GM12878 (cell line): ENCODE measurements around the gene GLT8D2. TPM values are rescaled to one million over a fixed set of nuclear protein-coding genes. Genes with fewer than 3 reads are reported as not detected.

ENCODE experiments used
- ATAC-seq: fragments of 200-7000 bp; cut with Tn5 transposase; 3 replicates; pipeline ENCODE4 v1.9.1; 2020; ENCODE audit warnings: mild to moderate bottlenecking, moderate library complexity
- BruUV-seq: library from RNA; stranded (reverse); fragments of 400-500 nt; replicated peaks from 2 replicates; lab custom pipeline; 2021; lab: Mats Ljungman, UMichigan
- CTCF ChIA-PET: fragments of 300-600 bp; sonication (Branson Sonifier 250); formaldehyde crosslinking; extraction: SDS; loops from one replicate; lab custom pipeline; 2021; ENCODE audit warnings: inconsistent platforms; lab: Yijun Ruan, JAX
- POLR2A ChIA-PET: fragments of 350-600 bp; formaldehyde crosslinking; extraction: SDS; loops from one replicate; lab custom pipeline; 2021; ENCODE audit warnings: inconsistent platforms; lab: Charles Lee
- RAD21 ChIA-PET: fragments of 300-600 bp; sonication (Branson Sonifier 250); formaldehyde crosslinking; loops from one replicate; lab custom pipeline; 2023; ENCODE audit warnings: antibody characterized with exemption; ENCODE audit not compliant: unreplicated experiment; lab: Charles Lee
- SMC1A ChIA-PET: fragments of 300-600 bp; sonication (Branson Sonifier 250); formaldehyde crosslinking; loops from one replicate; lab custom pipeline; 2023; ENCODE audit not compliant: unreplicated experiment, uncharacterized antibody; lab: Charles Lee
- DNase-seq: peaks from one replicate; pipeline ENCODE4 v3.0.0-alpha.2; 2011; ENCODE audit warnings: low read depth, low spot score
- FAIRE-seq: peaks from 3 replicates; lab custom pipeline; 2011; peaks lifted over from hg19 to GRCh38; lab: Jason Lieb, UNC
- H2AFZ ChIP-seq: 2 replicates; pipeline ENCODE4 v1.6.0; 2011; ENCODE audit warnings: low read depth, low read length, control low read depth; ENCODE audit not compliant: control insufficient read depth
- H3K27ac ChIP-seq: 2 replicates; pipeline ENCODE4 v1.5.1; 2011; ENCODE audit warnings: control low read depth; ENCODE audit not compliant: control insufficient read depth, insufficient read depth
- H3K27me3 ChIP-seq, 2 experiments: replicated peaks in 1 of 2; 2 replicates each; pipeline versions ENCODE4 v1.6.0 to v1.6.1; 2011; ENCODE audit warnings: low read length in 1 of 2; ENCODE audit not compliant: control insufficient read depth in 2 of 2, insufficient read depth in 2 of 2
- H3K36me3 ChIP-seq, 2 experiments: 2 replicates each; pipeline ENCODE4 v1.5.1; 2011; ENCODE audit warnings: low read length in 1 of 2; ENCODE audit not compliant: control insufficient read depth in 2 of 2, insufficient read depth in 2 of 2
- H3K4me1 ChIP-seq: 2 replicates; pipeline ENCODE4 v1.6.1; 2011; ENCODE audit warnings: mild to moderate bottlenecking, low read length, moderate library complexity, mixed read lengths; ENCODE audit not compliant: control insufficient read depth, insufficient read depth
- H3K4me2 ChIP-seq: 2 replicates; pipeline ENCODE4 v1.6.0; 2011; ENCODE audit warnings: control low read depth; ENCODE audit not compliant: control insufficient read depth, insufficient read depth
- H3K4me3 ChIP-seq: fragments of 200-600 bp; sonication (generic); 2 replicates; pipeline ENCODE4 v1.5.1; 2016
- H3K79me2 ChIP-seq: 2 replicates; pipeline ENCODE4 v1.6.0; 2011; ENCODE audit warnings: low read length; ENCODE audit not compliant: control insufficient read depth, insufficient read depth
- H3K9ac ChIP-seq: 2 replicates; pipeline ENCODE4 v1.8.0; 2011; ENCODE audit warnings: low read length, control low read depth, mixed read lengths; ENCODE audit not compliant: control insufficient read depth, insufficient read depth
- H3K9me3 ChIP-seq: replicated peaks from 3 replicates; pipeline ENCODE4 v1.5.1; 2011; ENCODE audit warnings: mild to moderate bottlenecking, low read length; ENCODE audit not compliant: control insufficient read depth, insufficient read depth
- H4K20me1 ChIP-seq: 2 replicates; pipeline ENCODE4 v1.6.0; 2011; ENCODE audit not compliant: control insufficient read depth, insufficient read depth
- BMI1 ChIP-seq: fragments of 450-650 bp; IDR thresholded peaks from 2 replicates; pipeline ENCODE4 v1.6.1; 2016; ENCODE audit warnings: mild to moderate bottlenecking, moderate library complexity, borderline replicate concordance
- DPF2 ChIP-seq: fragments of 450-650 bp; IDR thresholded peaks from 2 replicates; pipeline ENCODE4 v1.6.1; 2017; ENCODE audit warnings: mild to moderate bottlenecking
- HDGF ChIP-seq: fragments of 450-650 bp; IDR thresholded peaks from 2 replicates; pipeline ENCODE4 v1.6.1; 2016; ENCODE audit warnings: antibody characterized with exemption
- KAT2A ChIP-seq: conservative IDR thresholded peaks from 2 replicates; pipeline ENCODE4 v1.6.1; 2011; ENCODE audit warnings: low read depth, low read length; ENCODE audit not compliant: control insufficient read depth
- MEF2B ChIP-seq: fragments of 450-650 bp; IDR thresholded peaks from 2 replicates; pipeline ENCODE4 v1.6.1; 2018; ENCODE audit warnings: mild to moderate bottlenecking, moderate library complexity; ENCODE audit not compliant: partially characterized antibody, poor library complexity, severe bottlenecking
- MTA2 ChIP-seq: fragments of 450-650 bp; IDR thresholded peaks from 2 replicates; pipeline ENCODE4 v1.6.1; 2016; ENCODE audit warnings: low read depth, mild to moderate bottlenecking, moderate library complexity
- NFXL1 ChIP-seq: fragments of 450-650 bp; IDR thresholded peaks from 2 replicates; pipeline ENCODE4 v1.6.1; 2017; ENCODE audit warnings: antibody characterized with exemption, mild to moderate bottlenecking, borderline replicate concordance
- RAD51 ChIP-seq: fragments of 450-650 bp; IDR thresholded peaks from 2 replicates; pipeline ENCODE4 v1.6.1; 2016; ENCODE audit warnings: moderate library complexity, mild to moderate bottlenecking, inconsistent platforms
- RBBP5 ChIP-seq: fragments of 200-600 bp; sonication (generic); conservative IDR thresholded peaks from 2 replicates; pipeline ENCODE4 v1.6.1; 2016
- SMC3 ChIP-seq: IDR thresholded peaks from 2 replicates; pipeline ENCODE4 v1.6.1; 2011; ENCODE audit warnings: low read length, improper control_type of control experiment, borderline replicate concordance
- SPI1 ChIP-seq: IDR thresholded peaks from 2 replicates; pipeline ENCODE4 v1.6.1; 2011; ENCODE audit warnings: low read depth, mild to moderate bottlenecking, low read length, moderate library complexity, borderline replicate concordance; ENCODE audit not compliant: insufficient read depth
- SUPT20H ChIP-seq: IDR thresholded peaks from 2 replicates; pipeline ENCODE4 v1.6.1; 2011; ENCODE audit warnings: low read depth, mild to moderate bottlenecking, low read length, moderate library complexity, borderline replicate concordance; ENCODE audit not compliant: control insufficient read depth
- TCF3 ChIP-seq: IDR thresholded peaks from 2 replicates; pipeline ENCODE4 v1.6.1; 2012; ENCODE audit warnings: low read depth, mild to moderate bottlenecking, low read length, borderline replicate concordance; ENCODE audit not compliant: insufficient read depth
- ZBTB33 ChIP-seq: fragments of 450-650 bp; IDR thresholded peaks from 2 replicates; pipeline ENCODE4 v1.6.1; 2017; ENCODE audit warnings: mild to moderate bottlenecking
- ZNF622 ChIP-seq: fragments of 450-650 bp; IDR thresholded peaks from 2 replicates; pipeline ENCODE4 v1.6.1; 2017; ENCODE audit warnings: mild to moderate bottlenecking, inconsistent platforms
- ZSCAN29 ChIP-seq: fragments of 450-650 bp; IDR thresholded peaks from 2 replicates; pipeline ENCODE4 v1.6.1; 2017; ENCODE audit warnings: mild to moderate bottlenecking, moderate library complexity
- WGBS: methylation state at CpG from one replicate; pipeline ENCODE4 v1.1.6; 2016; ENCODE audit warnings: low lambda C conversion rate; ENCODE audit not compliant: insufficient replicate concordance, insufficient coverage; ENCODE audit errors: missing lambda C conversion rate; 5-methylcytosine and 5-hydroxymethylcytosine counted together
- in situ Hi-C: fragments of 300-500 bp; cut with MboI; formaldehyde crosslinking; loops from 9 replicates; pipeline ENCODE4 v1.14.3; 2018; ENCODE audit warnings: mixed read lengths
- intact Hi-C: fragments of 100-400 bp; cut with micrococcal nuclease; formaldehyde crosslinking; loops from one replicate; pipeline ENCODE4 v1.14.2; 2022; ENCODE audit not compliant: unreplicated experiment
- polyA plus RNA-seq, 11 experiments: library from polyadenylated mRNA; depleted of rRNA in 4 of 11; unstranded in 6 of 11; stranded (reverse) in 5 of 11; fragments of >200 nt; fragmentation: Nextera tagmentation in 4 of 11; fragmentation: Illumina TruSeq in 1 of 11; extraction: Ambion mirVana in 4 of 11; extraction: Trizol in 1 of 11; gene quantifications; 1 replicate in 1 of 11; 2 replicates in 10 of 11; pipeline versions ENCODE4 v1.2.1 to v1.2.3, GENCODE V29; 2011 to 2016; ENCODE audit warnings: inconsistent platforms in 2 of 11, missing spikeins in 2 of 11, low read depth in 1 of 11
- total RNA-seq, 4 experiments: library from RNA; depleted of rRNA in 3 of 4; stranded (reverse); fragments of >200 nt in 3 of 4; fragmentation: Illumina TruSeq in 1 of 4; extraction: Trizol in 1 of 4; gene quantifications; 2 replicates each; pipeline versions ENCODE4 v1.2.1 to v1.2.3, GENCODE V29; 2013 to 2021
- TF ChIP-seq, protein P1 (sequence below): fragments of 450-650 bp; IDR thresholded peaks from 2 replicates; pipeline ENCODE4 v1.6.1; 2018; ENCODE audit warnings: mild to moderate bottlenecking, low read depth, moderate library complexity; ENCODE audit not compliant: partially characterized antibody
- TF ChIP-seq, protein P2 (sequence below): IDR thresholded peaks from 2 replicates; pipeline ENCODE4 v1.6.1; 2011; ENCODE audit warnings: low read depth, low read length, improper control_type of control experiment, borderline replicate concordance

Gene GLT8D2
- total and polyA plus RNA-seq, 10 of the 15 experiments (the other 5 are each of a cell fraction or from before 2014, with no cell fraction given), result 0.06 to 0.80 (median 0.37) TPM; not detected in 1

- no peaks in the 10 kb centered on the region for H3K27me3 ChIP-seq
- no peak overlapping the region for H3K4me2 ChIP-seq
- H3K4me1 ChIP-seq, result no peaks in the 10 kb centered on the region
- no peak overlapping the region for H2AFZ ChIP-seq
- ChIA-PET CTCF (interaction anchor here (1.2 kb wide), 1 partner anchor 98 kb away, joined by 3 read pairs; no protein-coding TSS in a partner anchor), POLR2A (no interaction called here), RAD21 (no interaction called here), SMC1A (no interaction called here)
- 55% methylated on average over 6 of the region's 6 CpGs for WGBS
- H3K4me3 ChIP-seq, result no peak overlapping the region
- DNase-seq, result no peak
- no TSS peak for BruUV-seq
- in situ Hi-C loops, result no loop called here
- H4K20me1 ChIP-seq, result no peaks in the 10 kb centered on the region
- intact Hi-C loops, result no loop called here
- no peak for FAIRE-seq
- ATAC-seq, result no peak
- no peak overlapping the region for H3K27ac ChIP-seq
- TF ChIP-seq ZNF622 (no peak), TCF3 (no peak), SMC3 (no peak), MTA2 (no peak), RAD51 (no peak), SUPT20H (no peak), KAT2A (no peak), SPI1 (no peak), MEF2B (no peak), HDGF (no peak), ZBTB33 (no peak), RBBP5 (no peak), DPF2 (no peak), ZSCAN29 (no peak), NFXL1 (no peak), BMI1 (no peak)
- TF ChIP-seq, protein P1, sequence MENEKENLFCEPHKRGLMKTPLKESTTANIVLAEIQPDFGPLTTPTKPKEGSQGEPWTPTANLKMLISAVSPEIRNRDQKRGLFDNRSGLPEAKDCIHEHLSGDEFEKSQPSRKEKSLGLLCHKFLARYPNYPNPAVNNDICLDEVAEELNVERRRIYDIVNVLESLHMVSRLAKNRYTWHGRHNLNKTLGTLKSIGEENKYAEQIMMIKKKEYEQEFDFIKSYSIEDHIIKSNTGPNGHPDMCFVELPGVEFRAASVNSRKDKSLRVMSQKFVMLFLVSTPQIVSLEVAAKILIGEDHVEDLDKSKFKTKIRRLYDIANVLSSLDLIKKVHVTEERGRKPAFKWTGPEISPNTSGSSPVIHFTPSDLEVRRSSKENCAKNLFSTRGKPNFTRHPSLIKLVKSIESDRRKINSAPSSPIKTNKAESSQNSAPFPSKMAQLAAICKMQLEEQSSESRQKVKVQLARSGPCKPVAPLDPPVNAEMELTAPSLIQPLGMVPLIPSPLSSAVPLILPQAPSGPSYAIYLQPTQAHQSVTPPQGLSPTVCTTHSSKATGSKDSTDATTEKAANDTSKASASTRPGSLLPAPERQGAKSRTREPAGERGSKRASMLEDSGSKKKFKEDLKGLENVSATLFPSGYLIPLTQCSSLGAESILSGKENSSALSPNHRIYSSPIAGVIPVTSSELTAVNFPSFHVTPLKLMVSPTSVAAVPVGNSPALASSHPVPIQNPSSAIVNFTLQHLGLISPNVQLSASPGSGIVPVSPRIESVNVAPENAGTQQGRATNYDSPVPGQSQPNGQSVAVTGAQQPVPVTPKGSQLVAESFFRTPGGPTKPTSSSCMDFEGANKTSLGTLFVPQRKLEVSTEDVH, result no peak
- TF ChIP-seq, protein P2, sequence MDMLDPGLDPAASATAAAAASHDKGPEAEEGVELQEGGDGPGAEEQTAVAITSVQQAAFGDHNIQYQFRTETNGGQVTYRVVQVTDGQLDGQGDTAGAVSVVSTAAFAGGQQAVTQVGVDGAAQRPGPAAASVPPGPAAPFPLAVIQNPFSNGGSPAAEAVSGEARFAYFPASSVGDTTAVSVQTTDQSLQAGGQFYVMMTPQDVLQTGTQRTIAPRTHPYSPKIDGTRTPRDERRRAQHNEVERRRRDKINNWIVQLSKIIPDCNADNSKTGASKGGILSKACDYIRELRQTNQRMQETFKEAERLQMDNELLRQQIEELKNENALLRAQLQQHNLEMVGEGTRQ, result no peak
- no peaks in the 10 kb centered on the region for H3K36me3 ChIP-seq
- no peak overlapping the region for H3K9ac ChIP-seq
- no peaks in the 10 kb centered on the region; the same call in 1 of the 3 replicates for H3K9me3 ChIP-seq
- H3K79me2 ChIP-seq, result no peaks in the 10 kb centered on the region
Measured at GRCh38 chr12:104011253-104011652, 38.7 kb downstream of the GLT8D2 start.
